Islet of Langerhans (tissue), 1 donor: ENCODE results near the gene AQP3.
"Not testable (repeated sequence)": the region's sequence is repeated elsewhere in the genome, so short reads cannot be mapped to it uniquely, and the experiment has no call there.

ENCODE experiments used
- FAIRE-seq: peaks from one replicate; lab custom pipeline; 2011; peaks lifted over from hg19 to GRCh38; lab: Jason Lieb, UNC

AQP3 gene

GRCh38 chr9:33440204-33440603 lies 7.2 kb downstream of the AQP3 start:
- no peak for FAIRE-seq

DNA sequence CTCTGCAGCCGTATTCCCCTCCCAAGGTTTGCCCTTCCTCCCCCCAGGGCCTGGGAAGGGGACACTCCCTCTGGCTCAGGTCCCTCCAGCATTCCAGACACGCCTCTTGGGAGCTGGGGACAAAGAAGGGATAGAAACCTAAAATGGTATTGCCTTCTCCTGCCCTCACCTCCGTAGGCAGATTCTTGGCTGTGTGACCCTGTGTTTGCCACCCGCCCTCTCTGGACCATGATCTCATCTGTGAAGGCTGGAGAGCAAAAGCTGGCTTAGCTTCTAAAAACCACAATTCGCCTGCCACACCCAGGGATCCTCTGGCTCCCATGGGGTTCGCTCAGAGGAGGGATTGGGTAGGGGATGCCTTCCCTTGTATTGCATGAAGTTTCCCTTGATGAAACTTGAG lies 7.7 kb downstream of the AQP3 start:
- FAIRE-seq, result no peak

- FAIRE-seq, result no peak
Observed at GRCh38 chr9:33438926-33439680, 8.3 kb downstream of the AQP3 start.

DNA sequence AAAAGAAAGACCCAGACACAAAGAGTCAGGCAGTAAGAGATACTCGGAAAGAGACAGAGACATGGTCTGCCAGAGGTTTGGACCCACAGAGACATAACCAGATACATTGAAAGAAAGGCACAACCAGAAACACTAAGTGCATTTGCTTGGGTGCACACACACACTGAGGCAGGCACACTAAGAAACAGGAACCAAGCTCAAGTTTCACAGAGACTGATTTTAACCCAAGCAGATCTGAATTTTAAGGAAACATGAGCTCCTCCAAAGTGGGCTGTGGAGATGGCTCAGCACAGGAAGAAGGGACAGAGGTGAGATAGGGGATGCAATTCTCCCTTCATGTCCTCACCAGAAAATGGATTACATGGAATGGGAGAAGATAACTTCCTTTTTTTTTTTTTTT lies 9.5 kb downstream of the AQP3 start:
- FAIRE-seq, result no peak

DNA sequence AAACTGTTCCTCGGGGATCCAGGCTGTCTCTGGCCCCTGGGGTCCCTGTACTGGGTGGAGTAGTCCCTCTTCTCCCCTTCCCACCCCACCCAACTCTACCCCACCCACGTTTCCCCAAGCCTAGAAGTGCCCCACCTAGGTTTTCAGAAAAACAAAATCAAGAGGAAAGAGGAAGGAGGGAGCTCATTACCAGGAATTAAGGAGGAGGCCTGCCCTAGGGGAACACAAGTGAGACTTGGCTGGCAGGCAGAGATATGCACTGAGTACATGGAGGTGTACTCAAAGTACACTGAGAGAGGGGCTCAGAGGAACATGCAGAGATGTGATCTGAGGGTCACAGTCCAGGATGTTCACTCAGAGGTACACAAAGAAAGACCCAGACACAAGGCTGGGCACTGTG lies 10.2 kb downstream of the AQP3 start:
- FAIRE-seq, result no peak

DNA sequence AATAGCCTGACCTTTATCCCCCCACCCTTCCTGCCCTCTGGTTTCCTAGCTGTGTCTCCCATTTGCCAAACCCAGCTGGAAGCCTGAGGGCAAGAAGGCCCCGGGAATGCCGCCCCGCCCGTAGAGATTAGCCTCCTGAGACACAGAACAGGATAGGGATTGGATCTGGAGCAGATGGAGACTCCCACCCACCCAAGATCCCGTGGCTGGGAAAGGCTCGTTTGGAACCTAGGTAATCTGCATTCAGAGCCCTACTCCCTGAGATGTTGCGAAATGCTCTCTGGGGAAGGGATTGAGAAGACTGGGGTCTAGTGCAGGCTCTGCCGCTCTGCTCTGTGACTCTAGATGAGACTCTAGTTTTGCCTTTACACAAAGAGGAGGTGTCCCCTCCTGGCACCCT lies 10.9 kb downstream of the AQP3 start:
- FAIRE-seq, result no peak

DNA sequence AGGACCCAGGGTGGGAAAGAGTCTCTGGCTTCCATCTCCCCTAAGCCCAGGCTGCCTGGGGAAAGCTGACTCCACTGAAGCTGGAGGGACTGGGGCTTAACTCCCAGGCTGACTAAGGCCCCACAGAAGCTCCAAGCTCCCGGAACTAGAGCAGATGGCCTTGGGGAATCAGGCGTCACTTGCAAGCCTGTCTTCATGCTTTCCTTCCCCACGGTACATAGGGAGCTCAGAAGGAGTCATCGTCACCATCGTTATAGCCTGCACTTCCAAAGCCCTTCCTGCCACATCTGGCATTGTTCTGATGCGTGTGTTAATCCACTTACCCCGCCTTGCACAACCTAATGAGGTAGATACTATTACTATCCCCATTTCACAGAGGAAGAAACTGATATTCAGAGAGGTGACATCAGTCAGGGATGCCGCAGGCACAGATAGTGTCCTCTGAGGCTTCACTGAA lies 11.5 kb downstream of the AQP3 start:
- no peak for FAIRE-seq

GRCh38 chr9:33434317-33435105 lies 12.9 kb downstream of the AQP3 start:
- FAIRE-seq, result no peak

- FAIRE-seq, result no peak
Observed at GRCh38 chr9:33433871-33434270, 13.5 kb downstream of the AQP3 start.

DNA sequence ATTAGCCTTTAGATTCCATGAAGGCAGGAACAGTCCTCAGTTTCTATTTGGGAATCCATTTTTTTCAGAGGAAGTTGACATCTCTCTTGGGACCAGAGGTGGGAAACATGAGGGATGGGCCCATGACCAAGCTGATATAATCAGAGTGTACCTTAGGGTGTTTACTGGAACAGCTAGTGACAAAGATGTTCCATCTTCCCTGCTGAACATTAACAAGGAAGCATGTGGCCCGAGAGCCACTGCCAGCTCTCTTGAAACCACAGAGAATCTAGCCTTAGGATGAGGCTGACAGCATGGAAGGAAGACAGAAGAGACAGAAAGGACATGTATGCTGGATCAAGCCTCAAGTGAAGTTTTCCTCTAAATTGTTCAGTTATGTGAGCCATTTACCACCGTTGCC lies 16.0 kb downstream of the AQP3 start:
- FAIRE-seq, result no peak

GRCh38 chr9:33430942-33431341 lies 16.5 kb downstream of the AQP3 start:
- no peak for FAIRE-seq

DNA sequence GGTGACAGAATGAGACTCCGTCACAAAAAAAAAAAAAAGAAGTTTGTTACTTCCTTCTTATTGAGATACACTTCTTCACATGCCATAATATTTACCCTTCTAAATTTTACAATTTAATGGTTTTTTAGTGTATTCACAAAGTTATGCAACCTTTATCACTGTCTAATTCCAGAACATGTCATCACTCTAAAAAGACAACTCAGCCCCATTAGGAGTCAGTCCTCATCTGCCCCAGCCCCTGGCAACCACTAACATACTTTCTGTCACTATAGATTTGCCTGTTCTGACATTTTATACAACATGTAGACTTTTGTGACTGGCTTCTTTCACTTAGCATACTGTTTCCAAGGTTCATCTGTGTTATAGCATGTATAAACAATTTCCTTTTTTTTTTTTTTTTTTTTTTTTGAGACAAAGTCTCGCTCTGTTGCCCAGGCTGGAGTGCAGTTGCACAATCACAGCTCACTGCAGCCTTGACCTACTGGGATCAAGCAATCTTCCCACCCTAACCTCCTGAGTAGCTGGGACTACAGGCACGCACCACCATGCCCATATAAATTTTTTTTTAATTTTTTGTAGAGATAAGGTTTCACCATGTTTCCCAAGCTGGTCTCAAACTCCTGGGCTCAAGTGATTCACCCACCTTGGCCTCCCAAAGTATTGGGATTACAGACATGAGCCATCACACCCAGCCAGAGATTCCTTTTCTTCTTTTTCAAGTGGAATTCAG lies 18.0 kb downstream of the AQP3 start:
- no peak for FAIRE-seq

GRCh38 chr9:33426843-33427293 lies 20.5 kb downstream of the AQP3 start:
- FAIRE-seq, result no peak

GRCh38 chr9:33425128-33425533 lies 22.3 kb downstream of the AQP3 start:
- FAIRE-seq, result peak; percentile 89

- FAIRE-seq, result not testable (repeated sequence)
Observed at GRCh38 chr9:33424492-33424891, 22.9 kb downstream of the AQP3 start.

DNA sequence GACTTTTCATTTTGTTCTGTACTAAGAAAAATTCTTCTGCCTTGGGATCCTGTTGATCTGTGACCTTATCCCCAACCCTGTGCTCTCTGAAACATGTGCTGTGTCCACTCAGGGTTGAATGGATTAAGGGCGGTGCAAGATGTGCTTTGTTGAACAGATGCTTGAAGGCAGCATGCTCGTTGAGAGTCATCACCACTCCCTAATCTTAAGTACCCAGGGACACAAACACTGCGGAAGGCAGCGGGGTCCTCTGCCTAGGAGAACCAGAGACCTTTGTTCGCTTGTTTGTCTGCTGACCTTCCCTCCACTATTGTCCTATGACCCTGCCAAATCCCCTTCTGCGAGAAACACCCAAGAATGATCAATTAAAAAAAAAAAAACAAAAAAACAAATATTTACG lies 23.4 kb downstream of the AQP3 start:
- not testable (repeated sequence) for FAIRE-seq

- no peak for FAIRE-seq
Observed at GRCh38 chr9:33419708-33420303, 27.6 kb downstream of the AQP3 start.

DNA sequence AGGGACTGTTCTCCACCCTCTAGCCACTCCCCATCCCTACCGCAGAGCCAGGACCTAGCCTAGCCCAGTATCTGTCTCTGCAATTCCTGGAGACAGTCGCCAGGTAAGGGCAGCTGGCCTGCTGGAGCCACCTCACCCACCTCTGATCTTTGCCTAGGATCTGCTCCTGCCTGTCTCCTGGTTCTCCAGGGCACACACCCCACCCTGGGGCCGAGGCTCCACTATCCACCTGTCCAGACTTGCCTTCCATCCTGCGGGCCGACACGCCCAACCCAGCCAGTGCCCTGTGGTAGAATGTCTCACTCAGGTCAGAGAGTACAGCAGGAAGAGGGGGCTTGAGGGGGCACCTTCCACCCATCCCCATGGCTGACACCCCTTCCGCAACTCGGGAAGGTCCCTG lies 29.3 kb downstream of the AQP3 start:
- FAIRE-seq, result no peak

GRCh38 chr9:33416996-33417395 lies 30.4 kb downstream of the AQP3 start:
- no peak for FAIRE-seq

GRCh38 chr9:33415501-33416038 lies 31.8 kb downstream of the AQP3 start:
- no peak for FAIRE-seq

DNA sequence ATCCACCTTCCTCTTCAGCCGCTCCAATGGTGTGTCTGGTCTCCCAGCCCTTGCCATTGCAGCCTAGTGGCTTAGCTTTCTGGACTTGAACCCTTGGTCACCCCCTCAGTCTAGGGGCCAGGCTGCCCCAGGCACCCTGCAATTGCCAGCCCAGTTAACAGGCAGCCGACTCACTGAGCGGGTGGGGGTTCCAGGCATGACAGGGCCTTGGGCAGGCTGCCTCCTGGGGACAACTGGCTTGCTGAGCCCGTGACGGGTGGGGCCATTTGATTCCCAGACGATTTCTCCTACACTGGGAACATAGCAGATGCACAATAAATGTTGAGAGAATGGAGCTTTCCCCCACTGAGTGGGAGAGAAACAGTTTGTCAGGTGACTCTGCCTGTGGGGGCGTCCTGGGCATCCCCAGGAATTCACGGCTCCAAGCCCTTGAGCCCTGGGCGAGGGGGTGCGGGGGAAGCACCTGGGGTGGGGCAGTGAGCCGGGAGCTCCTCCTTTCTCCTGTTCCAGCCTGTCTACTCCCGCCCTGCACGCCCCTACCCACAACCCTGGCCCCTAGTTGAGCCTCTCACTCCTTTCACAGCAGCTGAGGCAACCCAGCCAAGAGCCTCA lies 32.4 kb downstream of the AQP3 start:
- no peak for FAIRE-seq

GRCh38 chr9:33414268-33414667 lies 33.1 kb downstream of the AQP3 start:
- no peak for FAIRE-seq
